Mucosa of gallbladder (tissue), 1 donor: ENCODE measurements around the gene CEP85L. TPM values are rescaled to one million over a fixed set of nuclear protein-coding genes. Genes with fewer than 3 reads are reported as not detected.

Experiments
- DNase-seq: peaks from one replicate; pipeline ENCODE4 v3.0.0-alpha.2; 2020; ENCODE audit warnings: low spot score
- total RNA-seq: library from RNA; stranded (reverse); gene quantifications from one replicate; pipeline ENCODE4 v1.2.1, GENCODE V29; 2021
- donor health status: DM: no; HTN: no; CAD: no.

Gene CEP85L
- total RNA-seq, 1 donor from 2014 or later = 9.7 TPM

DNA sequence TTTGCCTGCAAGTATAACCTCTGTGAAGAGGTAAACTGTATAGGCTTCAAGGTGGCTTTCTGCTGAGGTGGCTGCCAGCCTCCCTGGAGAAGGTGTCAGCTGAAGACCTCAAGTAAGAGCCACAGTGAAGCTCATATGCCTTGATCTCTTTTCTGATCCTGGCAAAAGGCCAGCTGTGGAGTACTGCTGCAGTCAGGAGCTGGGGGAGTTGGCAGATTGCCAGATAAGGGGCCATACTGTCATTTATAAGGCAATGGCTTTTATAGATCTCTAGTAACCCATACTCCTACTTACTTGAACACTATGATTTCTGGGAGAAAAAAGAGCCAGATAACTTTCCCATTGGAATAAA lies 8.8 kb upstream of the CEP85L start:
- peak; percentile 11 for DNase-seq

DNA sequence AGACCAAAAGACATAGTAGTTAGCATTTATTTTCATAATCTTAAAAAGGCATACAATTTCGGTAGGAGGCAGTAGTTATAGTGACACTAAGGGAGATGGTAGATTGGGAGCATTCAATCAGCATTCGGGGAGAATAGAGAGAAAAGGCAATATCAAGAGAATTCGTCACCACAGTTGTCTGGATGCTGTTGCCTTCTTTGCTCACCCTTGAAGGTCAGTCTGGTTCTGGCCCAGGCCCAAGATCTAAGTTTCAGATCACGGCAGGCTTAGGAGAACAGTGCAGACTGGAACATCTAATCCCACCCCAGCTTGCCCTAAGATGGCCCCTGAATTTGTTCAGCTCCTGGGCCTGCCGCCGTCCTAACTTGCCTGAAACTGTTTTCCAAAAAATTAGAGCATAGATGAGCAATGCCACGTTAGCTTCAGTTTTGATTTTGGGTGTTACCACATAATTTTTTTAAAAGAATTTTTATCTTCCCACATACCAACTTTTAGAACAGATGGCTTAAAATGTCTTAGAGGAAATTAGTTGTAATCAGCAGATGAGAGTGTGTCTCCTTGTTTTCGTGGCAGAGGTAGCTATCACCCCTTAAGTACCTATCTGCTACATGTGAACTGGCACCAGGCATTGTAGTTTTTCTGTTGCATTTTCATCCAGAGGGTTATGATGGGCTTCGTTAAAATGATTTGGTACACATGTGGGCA lies 8.3 kb upstream of the CEP85L start:
- DNase-seq = no peak

- no peak for DNase-seq
Observed at GRCh38 chr6:118656847-118657451, 5.6 kb upstream of the CEP85L start.

DNA sequence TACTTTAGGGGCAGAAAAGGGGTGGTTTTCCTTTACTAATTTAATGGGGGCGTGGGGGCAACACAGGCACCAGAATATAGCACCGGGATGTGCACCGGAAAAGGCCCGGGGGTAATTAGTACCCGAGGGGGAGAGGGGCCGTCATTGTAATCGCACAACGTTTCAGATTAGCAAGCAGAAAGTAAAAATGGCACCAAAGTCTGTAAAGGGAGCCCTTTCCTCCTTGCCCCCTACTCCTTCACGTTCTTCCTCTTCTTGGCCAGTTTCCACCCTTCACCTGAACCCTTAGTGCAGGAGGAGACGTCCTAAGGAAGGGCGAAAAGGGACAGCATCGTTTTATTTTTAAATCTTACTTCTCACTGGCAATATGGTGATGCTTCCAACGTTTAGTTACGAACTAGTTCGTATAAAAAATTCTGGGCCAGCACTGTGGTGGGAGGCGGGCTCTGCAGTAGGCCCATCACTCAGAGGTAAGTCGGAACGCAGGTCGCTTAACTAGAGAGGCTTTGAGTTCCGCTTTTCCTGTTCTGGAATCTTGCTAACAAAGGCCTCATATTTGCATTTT lies 742 bp upstream of the CEP85L start:
- DNase-seq = no peak

DNA sequence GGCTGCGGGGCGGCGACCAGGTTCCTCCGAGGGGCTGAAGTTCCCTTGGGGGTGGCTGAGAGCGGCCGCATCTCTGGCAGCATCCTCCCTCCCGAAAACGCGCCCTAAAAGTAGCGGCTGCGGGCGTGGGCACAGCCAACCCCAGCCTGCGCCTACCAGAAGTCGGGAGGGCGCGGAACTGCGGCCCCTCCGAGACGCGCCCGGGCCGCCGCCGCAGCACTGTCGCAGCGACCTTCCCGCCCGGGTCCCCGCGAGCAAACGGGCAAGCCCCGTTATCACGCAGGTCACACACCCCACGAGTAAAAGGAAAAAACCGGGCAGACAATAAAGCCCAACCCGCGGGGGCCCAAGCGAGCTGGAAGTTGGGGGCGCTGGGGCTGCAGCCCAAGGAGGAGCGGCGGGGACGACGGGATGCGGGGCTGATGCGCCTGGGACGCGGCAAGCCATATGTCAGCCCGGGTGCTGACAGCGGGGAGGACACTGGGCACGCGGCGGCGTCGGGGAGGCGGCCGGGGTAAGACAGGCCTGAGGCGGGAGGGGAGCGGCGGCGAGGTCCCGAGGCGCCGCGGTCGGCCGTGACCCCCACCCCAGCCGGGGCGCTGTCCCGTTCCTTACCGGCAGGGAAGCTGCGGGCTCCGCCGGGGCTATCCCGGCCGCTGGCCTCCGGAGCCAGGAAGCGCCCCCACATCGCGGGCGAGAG lies 659 bp downstream of the CEP85L start:
- DNase-seq = peak; percentile 17

- DNase-seq = no peak
Observed at GRCh38 chr6:118649918-118650581, 1.3 kb downstream of the CEP85L start.

GRCh38 chr6:118648866-118649554 lies 2.4 kb downstream of the CEP85L start:
- no peak for DNase-seq

DNA sequence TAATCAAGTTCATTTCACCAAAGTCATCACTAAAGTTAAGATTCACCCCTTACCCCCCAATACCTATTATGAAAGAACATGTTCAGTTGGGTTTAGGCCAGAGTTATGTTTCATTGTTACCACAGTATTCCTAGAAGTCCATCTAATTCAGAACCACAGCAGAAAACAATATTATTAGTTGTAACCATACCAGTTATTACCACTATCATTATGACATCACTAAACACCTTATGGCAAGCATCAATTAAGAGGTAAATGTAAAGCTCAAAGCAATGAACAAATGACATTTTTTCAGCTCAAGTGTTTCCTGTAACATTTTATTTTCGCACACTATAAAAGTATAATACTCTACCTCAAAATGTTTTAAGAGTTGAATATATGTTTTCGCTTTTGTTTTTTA lies 4.4 kb downstream of the CEP85L start:
- DNase-seq = no peak

GRCh38 chr6:118645395-118645794 lies 6.0 kb downstream of the CEP85L start:
- DNase-seq = no peak

DNA sequence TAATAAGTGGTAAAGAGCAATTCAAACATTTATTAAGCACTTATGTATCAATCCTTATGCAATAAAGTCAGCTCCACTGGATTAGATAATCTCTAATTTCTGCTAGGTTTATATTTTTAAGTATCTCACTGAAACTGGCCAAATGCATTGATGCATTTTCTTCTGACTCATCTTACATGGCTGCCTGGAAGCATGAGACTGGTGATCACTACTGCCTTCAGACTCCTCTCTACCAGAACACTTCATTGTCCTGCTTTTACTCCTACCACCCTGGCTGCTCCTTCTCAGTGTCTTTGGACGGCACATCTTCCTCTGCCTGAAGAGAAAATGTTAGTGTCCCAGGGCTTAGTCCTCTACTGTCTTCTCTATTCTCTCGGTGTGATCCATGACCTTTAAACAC lies 7.4 kb downstream of the CEP85L start:
- no peak for DNase-seq

- DNase-seq = no peak
Observed at GRCh38 chr6:118641042-118641441, 10.3 kb downstream of the CEP85L start.

DNA sequence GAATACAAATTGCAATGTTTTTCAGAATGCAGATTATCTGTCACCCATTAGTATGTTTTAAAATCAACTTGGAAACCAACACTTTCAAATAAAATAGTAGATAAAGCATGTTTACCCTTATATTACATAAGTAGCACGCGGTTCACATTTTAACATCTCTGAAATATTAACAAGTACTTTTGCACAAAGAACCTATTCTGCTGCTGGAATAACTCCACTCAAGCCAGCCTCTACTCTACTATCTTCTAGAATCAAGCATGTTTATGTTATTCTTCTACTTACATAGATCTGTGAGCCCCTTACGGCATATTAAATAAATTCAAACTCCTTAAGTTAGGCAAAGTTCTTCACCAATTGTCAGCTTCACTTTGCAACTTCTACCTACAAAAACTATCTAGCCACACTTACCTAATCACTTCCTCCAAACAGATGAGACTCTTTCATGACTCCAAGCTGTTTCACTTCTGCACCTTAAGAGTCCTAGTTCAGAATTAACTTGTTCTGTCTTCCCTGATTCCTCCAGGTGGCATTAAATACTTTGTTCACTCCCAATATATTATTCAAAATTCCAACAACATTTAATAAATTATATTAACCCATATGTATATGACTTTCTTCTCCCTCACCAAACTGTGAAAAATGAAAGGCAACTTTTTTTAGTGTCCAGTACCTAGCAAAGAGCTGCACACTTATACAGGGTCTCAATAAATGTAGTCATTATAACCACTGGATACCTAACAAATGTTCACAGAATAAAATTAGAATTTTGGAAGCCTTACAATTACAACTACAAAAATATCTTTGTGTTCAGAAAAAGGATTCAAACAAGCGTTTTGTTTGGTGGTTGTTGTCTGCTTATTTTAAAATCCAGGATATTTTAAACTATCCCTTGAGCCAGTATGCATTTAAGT lies 12.1 kb downstream of the CEP85L start:
- no peak for DNase-seq

- no peak for DNase-seq
Observed at GRCh38 chr6:118638288-118638687, 13.1 kb downstream of the CEP85L start.

GRCh38 chr6:118635909-118636735 lies 15.3 kb downstream of the CEP85L start:
- DNase-seq = no peak

DNA sequence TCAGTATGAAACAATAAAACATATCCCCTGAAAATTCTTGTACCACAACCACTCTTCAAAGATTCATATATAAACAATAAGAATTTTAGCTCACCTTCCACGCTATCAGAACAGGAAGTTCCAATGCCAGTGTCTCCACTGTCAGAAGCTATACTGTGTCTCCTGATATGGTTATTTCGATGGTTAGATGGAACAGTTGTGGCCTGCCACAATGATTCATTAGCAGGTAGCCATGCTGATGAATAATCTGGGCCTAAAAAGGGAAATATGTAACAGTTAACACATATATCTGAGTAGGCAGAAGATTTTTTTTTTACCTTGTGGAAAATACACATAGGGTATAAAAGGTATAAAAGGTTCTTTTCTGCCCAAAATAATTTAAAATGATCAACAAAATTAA lies 19.0 kb downstream of the CEP85L start:
- DNase-seq = no peak

- DNase-seq = no peak
Observed at GRCh38 chr6:118630923-118631322, 20.5 kb downstream of the CEP85L start.

GRCh38 chr6:118630067-118630466 lies 21.3 kb downstream of the CEP85L start:
- DNase-seq = no peak

DNA sequence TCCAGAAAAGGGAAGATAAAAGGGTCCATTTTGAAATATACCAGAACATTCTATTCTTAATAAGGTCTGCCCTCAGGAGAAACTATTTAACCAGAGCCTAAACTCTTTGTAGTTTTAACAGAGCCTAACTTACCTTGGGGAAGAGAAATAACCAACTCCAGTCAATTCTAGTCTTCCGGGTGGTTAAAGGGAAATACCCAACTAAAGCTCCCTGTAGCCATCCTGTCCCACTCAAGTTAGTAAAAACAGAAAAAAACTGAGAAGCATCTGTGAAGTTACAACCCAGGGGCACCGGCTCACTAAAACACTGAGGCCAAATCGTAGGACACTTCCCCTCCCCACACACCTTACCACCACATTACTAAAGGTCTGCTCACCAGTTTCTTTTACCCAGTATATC lies 23.7 kb downstream of the CEP85L start:
- DNase-seq = no peak

DNA sequence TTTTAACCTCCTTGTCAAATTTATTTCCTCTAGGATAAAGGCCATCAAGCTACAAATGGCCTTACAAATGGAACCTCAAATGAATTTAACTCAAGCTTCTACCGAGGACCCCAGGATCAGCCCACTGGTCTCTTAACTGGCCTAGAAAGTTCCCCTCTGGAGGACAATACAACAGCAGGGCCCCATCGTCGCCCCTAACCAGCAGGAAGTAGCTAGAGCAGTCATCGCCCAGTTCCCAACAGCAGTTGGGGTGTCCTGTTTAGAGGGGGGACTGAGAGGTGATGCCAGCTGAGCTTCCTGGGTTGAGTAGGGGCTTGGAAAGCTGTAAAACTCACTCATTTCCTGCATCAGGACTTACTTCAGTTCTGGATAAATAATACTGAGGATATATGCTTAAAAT lies 25.6 kb downstream of the CEP85L start:
- no peak for DNase-seq
